Trophoblast cell (in vitro differentiated cells and primary cell): ENCODE results near the gene OXTR.

ENCODE experiments used
- DNase-seq, 2 donors: peaks; one replicate each; pipeline ENCODE4 v3.0.0-alpha.2; 2016
- H2AFZ ChIP-seq: 2 replicates; pipeline ENCODE4 v1.6.1; 2013; ENCODE audit warnings: low read length, moderate library complexity, mild to moderate bottlenecking; ENCODE audit not compliant: insufficient read depth, poor library complexity
- H2AK5ac ChIP-seq: 2 replicates; pipeline ENCODE4 v1.6.1; 2013; ENCODE audit warnings: mild to moderate bottlenecking, low read length
- H2BK120ac ChIP-seq: 2 replicates; pipeline ENCODE4 v1.6.1; 2013; ENCODE audit warnings: low read length, mild to moderate bottlenecking, moderate library complexity; ENCODE audit not compliant: insufficient read depth, poor library complexity
- H2BK12ac ChIP-seq: 2 replicates; pipeline ENCODE4 v1.6.1; 2013; ENCODE audit warnings: mild to moderate bottlenecking, low read length, moderate library complexity
- H2BK5ac ChIP-seq: 2 replicates; pipeline ENCODE4 v1.6.1; 2013; ENCODE audit warnings: low read length, low read depth, moderate library complexity, mild to moderate bottlenecking; ENCODE audit not compliant: poor library complexity
- H3K14ac ChIP-seq: 2 replicates; pipeline ENCODE4 v1.6.1; 2013; ENCODE audit warnings: mild to moderate bottlenecking, low read length
- H3K18ac ChIP-seq: 2 replicates; pipeline ENCODE4 v1.6.1; 2013; ENCODE audit warnings: mild to moderate bottlenecking, low read length
- H3K23ac ChIP-seq: 2 replicates; pipeline ENCODE4 v1.6.1; 2013; ENCODE audit warnings: low read length
- H3K27ac ChIP-seq: 2 replicates; pipeline ENCODE4 v1.5.1; 2013; ENCODE audit warnings: low read depth, mild to moderate bottlenecking, inconsistent platforms, low read length, moderate library complexity
- H3K27me3 ChIP-seq: 2 replicates; pipeline ENCODE4 v1.6.1; 2013; ENCODE audit warnings: inconsistent platforms, mild to moderate bottlenecking, low read length, moderate library complexity; ENCODE audit not compliant: insufficient read depth
- H3K36me3 ChIP-seq, 2 experiments: 1 replicate in 1 of 2; 2 replicates in 1 of 2; pipeline ENCODE4 v1.6.1; 2013; ENCODE audit warnings: low read length in 2 of 2, mild to moderate bottlenecking in 2 of 2, moderate library complexity in 1 of 2; ENCODE audit not compliant: insufficient read depth in 2 of 2, control insufficient read depth in 1 of 2
- H3K4ac ChIP-seq: 2 replicates; pipeline ENCODE4 v1.6.1; 2013; ENCODE audit warnings: low read depth, mild to moderate bottlenecking, low read length, moderate library complexity
- H3K4me1 ChIP-seq, 2 experiments: 1 replicate in 1 of 2; 2 replicates in 1 of 2; pipeline ENCODE4 v1.6.1; 2013; ENCODE audit warnings: low read length in 2 of 2, mild to moderate bottlenecking in 2 of 2, moderate library complexity in 1 of 2; ENCODE audit not compliant: insufficient read depth in 2 of 2, control insufficient read depth in 1 of 2
- H3K4me2 ChIP-seq: 2 replicates; pipeline ENCODE4 v1.6.1; 2013; ENCODE audit warnings: inconsistent platforms, mild to moderate bottlenecking, low read length, moderate library complexity
- H3K4me3 ChIP-seq: 2 replicates; pipeline ENCODE4 v1.5.1; 2013; ENCODE audit warnings: mild to moderate bottlenecking, low read depth, low read length, inconsistent platforms
- H3K79me1 ChIP-seq: one replicate; pipeline ENCODE4 v1.6.1; 2013; ENCODE audit warnings: low read length
- H3K79me2 ChIP-seq: 2 replicates; pipeline ENCODE4 v1.6.1; 2013; ENCODE audit warnings: low read length, mild to moderate bottlenecking; ENCODE audit not compliant: control insufficient read depth, insufficient read depth, poor library complexity
- H3K9ac ChIP-seq: 2 replicates; pipeline ENCODE4 v1.6.1; 2013; ENCODE audit warnings: mild to moderate bottlenecking, low read length
- H3K9me3 ChIP-seq: 2 replicates; pipeline ENCODE4 v1.6.1; 2013; ENCODE audit warnings: low read depth, mild to moderate bottlenecking, control low read depth, inconsistent platforms, low read length; ENCODE audit not compliant: insufficient read depth
- H4K12ac ChIP-seq: 2 replicates; pipeline ENCODE4 v1.6.1; 2013; ENCODE audit warnings: low read depth, mild to moderate bottlenecking, low read length, moderate library complexity
- H4K8ac ChIP-seq: 2 replicates; pipeline ENCODE4 v1.6.1; 2013; ENCODE audit warnings: low read depth, mild to moderate bottlenecking, low read length, moderate library complexity
- H4K91ac ChIP-seq: one replicate; pipeline ENCODE4 v1.6.1; 2013; ENCODE audit warnings: low read depth, mild to moderate bottlenecking, low read length, moderate library complexity
- WGBS: extraction: QIAGEN DNeasy Blood & Tissue Kit; methylation state at CpG from one replicate; pipeline ENCODE4 v1.1.7; 2013; ENCODE audit warnings: missing lambda C conversion rate; ENCODE audit not compliant: insufficient read length, insufficient coverage; ENCODE audit errors: extremely low coverage; 5-methylcytosine and 5-hydroxymethylcytosine counted together

Gene OXTR

DNA sequence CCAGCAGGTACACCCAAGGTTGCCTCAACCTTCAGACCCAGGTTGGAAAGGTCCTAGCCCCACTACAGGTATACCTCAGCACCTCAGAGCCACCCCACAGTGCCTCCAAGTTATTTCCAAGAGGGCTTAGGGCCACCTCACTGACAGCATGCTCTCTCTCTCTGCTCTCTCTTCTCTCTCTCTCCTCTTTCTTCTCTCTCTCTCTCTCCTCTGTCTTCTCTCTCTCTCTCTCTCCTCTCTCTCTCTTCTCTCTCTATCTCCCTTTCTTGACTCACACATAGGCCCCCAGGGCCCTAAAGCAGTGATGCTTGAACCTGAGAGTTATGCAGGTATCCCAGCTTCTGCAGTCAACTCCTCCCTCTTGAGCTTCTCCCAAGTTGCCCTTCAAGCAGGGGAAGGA lies 31.6 kb downstream of the OXTR start:
- peaks cover 3% of the 10 kb centered on the region for H3K79me1 ChIP-seq
- H3K4me2 ChIP-seq: no peak overlapping the region
- no peak overlapping the region for H2BK12ac ChIP-seq
- H3K23ac ChIP-seq: no peak overlapping the region
- H4K91ac ChIP-seq: no peak overlapping the region
- peaks cover 2% of the 10 kb centered on the region for H3K79me2 ChIP-seq
- H4K12ac ChIP-seq: no peak overlapping the region
- no peak overlapping the region for H3K4me3 ChIP-seq
- peaks cover 15 to 16% of the 10 kb centered on the region in 2 experiments for H3K4me1 ChIP-seq
- H3K18ac ChIP-seq: no peak overlapping the region
- H3K9ac ChIP-seq: no peak overlapping the region
- H3K9me3 ChIP-seq: peaks cover 4% of the 10 kb centered on the region
- no peak overlapping the region for H4K8ac ChIP-seq
- no peak overlapping the region for H2BK120ac ChIP-seq
- no peak overlapping the region for H3K14ac ChIP-seq
- H2AFZ ChIP-seq: no peak overlapping the region
- no peaks in the 10 kb centered on the region for H3K27me3 ChIP-seq
- H3K27ac ChIP-seq: no peak overlapping the region
- no peak overlapping the region for H2AK5ac ChIP-seq
- no peaks in the 10 kb centered on the region for H3K36me3 ChIP-seq
- no peak overlapping the region for H2BK5ac ChIP-seq
- no peak overlapping the region for H3K4ac ChIP-seq
- DNase-seq: peak in 1 of 2 donors; percentile 7

GRCh38 chr3:8737301-8737700 lies 32.1 kb downstream of the OXTR start:
- no peak overlapping the region for H2AFZ ChIP-seq
- H3K79me1 ChIP-seq: peaks cover 3% of the 10 kb centered on the region
- H4K12ac ChIP-seq: no peak overlapping the region
- DNase-seq: no peak
- WGBS: no CpG with 5 or more reads among the region's 4 CpGs
- H2BK5ac ChIP-seq: no peak overlapping the region
- H2AK5ac ChIP-seq: no peak overlapping the region
- H3K4me1 ChIP-seq: peaks cover 15 to 16% of the 10 kb centered on the region in 2 experiments
- H3K27ac ChIP-seq: no peak overlapping the region
- no peak overlapping the region for H3K23ac ChIP-seq
- no peak overlapping the region for H3K4me2 ChIP-seq
- H3K27me3 ChIP-seq: no peaks in the 10 kb centered on the region
- no peak overlapping the region for H3K9ac ChIP-seq
- no peak overlapping the region for H2BK12ac ChIP-seq
- no peak overlapping the region for H3K4ac ChIP-seq
- H4K91ac ChIP-seq: no peak overlapping the region
- no peak overlapping the region for H3K14ac ChIP-seq
- peaks cover 2% of the 10 kb centered on the region for H3K79me2 ChIP-seq
- no peak overlapping the region for H4K8ac ChIP-seq
- no peak overlapping the region for H3K18ac ChIP-seq
- peaks cover 4% of the 10 kb centered on the region for H3K9me3 ChIP-seq
- no peaks in the 10 kb centered on the region for H3K36me3 ChIP-seq
- no peak overlapping the region for H3K4me3 ChIP-seq
- H2BK120ac ChIP-seq: no peak overlapping the region

- no peak overlapping the region for H4K8ac ChIP-seq
- H3K27me3 ChIP-seq: no peaks in the 10 kb centered on the region
- H3K9me3 ChIP-seq: peaks cover 4% of the 10 kb centered on the region
- H3K9ac ChIP-seq: no peak overlapping the region
- H4K91ac ChIP-seq: no peak overlapping the region
- H3K18ac ChIP-seq: no peak overlapping the region
- no peak overlapping the region for H3K4me3 ChIP-seq
- no peaks in the 10 kb centered on the region for H3K79me1 ChIP-seq
- no peak for DNase-seq
- no peak overlapping the region for H3K27ac ChIP-seq
- H2AK5ac ChIP-seq: no peak overlapping the region
- H3K4me2 ChIP-seq: no peak overlapping the region
- no CpG with 5 or more reads among the region's 11 CpGs for WGBS
- no peaks in the 10 kb centered on the region for H3K36me3 ChIP-seq
- H3K14ac ChIP-seq: no peak overlapping the region
- no peak overlapping the region for H2BK12ac ChIP-seq
- H2BK120ac ChIP-seq: no peak overlapping the region
- H2BK5ac ChIP-seq: no peak overlapping the region
- H4K12ac ChIP-seq: no peak overlapping the region
- H2AFZ ChIP-seq: no peak overlapping the region
- peaks cover 2% of the 10 kb centered on the region for H3K79me2 ChIP-seq
- H3K4me1 ChIP-seq: peaks cover 10 to 11% of the 10 kb centered on the region in 2 experiments
- H3K4ac ChIP-seq: no peak overlapping the region
- no peak overlapping the region for H3K23ac ChIP-seq
Observed at GRCh38 chr3:8736436-8736835, 33.0 kb downstream of the OXTR start.

GRCh38 chr3:8734908-8735307 lies 34.5 kb downstream of the OXTR start:
- no peak for DNase-seq
- Histone ChIP-seq H2BK12ac (no peak overlapping the region), H3K27me3 (no peaks in the 10 kb centered on the region), H4K91ac (no peak overlapping the region), H3K4me1 (peaks cover 1 to 2% of the 10 kb centered on the region in 2 experiments), H2AK5ac (no peak overlapping the region), H3K27ac (no peak overlapping the region), H3K14ac (no peak overlapping the region), H3K79me1 (no peaks in the 10 kb centered on the region), H3K4ac (no peak overlapping the region), H4K8ac (no peak overlapping the region), H3K9me3 (peaks cover 2% of the 10 kb centered on the region), H4K12ac (no peak overlapping the region), H3K36me3 (no peaks in the 10 kb centered on the region), H3K23ac (no peak overlapping the region), H2BK120ac (no peak overlapping the region), H3K4me3 (no peak overlapping the region), H3K4me2 (no peak overlapping the region), H3K9ac (no peak overlapping the region), H2AFZ (no peak overlapping the region), H3K18ac (no peak overlapping the region), H2BK5ac (no peak overlapping the region), H3K79me2 (no peaks in the 10 kb centered on the region)
- no CpG with 5 or more reads among the region's 1 CpG for WGBS
